CD4-positive, alpha-beta T cell treated with Interleukin-10 for 1 hour (primary cell): ENCODE data around the gene XDH.

Source experiments
- DNase-seq: peaks from one replicate; pipeline ENCODE4 v3.0.0-alpha.2; 2020

The XDH gene

DNA sequence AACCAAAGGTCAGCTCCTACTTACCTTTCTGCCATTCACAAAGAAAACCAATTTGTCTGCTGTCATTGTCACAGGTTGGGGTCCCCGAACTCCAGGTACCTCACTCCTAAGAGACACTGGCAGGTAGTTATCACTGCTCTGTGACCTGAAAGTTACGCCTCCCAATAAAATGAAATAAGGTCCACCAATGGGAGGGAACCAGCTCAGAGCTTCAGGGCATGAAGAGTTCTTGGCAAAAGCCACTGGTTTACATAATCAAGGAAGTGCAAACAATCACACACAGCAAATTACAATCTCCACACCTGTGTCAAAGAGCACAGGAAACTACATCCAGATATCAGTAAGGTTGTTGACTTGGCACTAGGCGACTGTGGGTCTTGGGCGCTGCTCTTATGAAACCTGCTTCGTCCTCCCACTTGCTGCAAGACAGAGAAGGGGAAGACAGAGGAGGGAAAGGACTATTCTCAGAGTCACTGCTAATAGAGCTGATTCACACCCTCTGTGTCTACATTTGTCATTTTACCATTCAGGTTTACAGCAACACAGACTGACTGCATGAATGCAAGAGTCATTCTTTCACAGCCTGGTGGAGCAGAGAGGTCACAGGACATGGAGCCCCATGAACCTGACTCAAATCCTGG is at the start of gene XDH:
TSS of gene XDH (minus strand) at position 142 of the 641 bp plus-strand sequence. CDS start at position 66, 76 bp downstream.
- DNase-seq: no peak

DNA sequence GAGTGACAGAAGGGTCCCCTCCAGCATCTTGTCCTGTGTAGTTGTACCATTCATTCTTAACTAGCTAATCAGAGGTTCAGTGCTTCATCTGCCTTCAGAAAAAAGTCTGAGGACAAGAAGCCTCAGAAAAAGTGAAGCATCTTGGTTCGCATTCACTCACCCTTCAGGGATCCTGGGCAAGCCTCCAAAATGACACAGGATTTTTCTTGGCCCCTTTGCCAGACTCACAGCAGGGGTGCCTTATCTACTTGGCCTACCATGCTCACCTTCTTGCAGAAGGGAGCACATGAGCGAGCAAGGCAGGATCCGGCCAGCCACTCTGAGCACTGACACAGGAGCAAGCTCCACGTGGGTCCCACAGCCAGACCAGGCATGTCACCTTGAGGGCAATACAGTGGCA is 43.1 kb upstream of the XDH start:
- DNase-seq: no peak

DNA sequence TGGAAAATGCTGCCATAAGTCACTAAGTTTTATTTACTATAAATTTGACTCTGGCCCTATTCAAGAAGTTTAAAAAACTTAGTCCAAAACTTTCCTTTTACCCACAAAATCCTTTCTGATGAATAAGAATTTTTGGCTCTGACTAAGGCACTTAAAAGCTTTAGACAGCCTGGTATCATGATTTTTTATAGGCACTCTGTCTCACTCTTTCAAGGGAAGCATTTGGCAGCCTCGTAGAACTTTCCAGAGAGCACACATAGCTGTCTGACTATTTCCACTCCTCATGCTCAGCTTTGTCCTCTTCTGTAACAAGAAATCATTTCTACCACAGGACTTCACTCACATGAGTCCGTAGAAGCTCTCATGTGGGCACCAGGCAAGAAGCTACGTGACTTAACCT is 32.3 kb upstream of the XDH start:
- no peak for DNase-seq

DNA sequence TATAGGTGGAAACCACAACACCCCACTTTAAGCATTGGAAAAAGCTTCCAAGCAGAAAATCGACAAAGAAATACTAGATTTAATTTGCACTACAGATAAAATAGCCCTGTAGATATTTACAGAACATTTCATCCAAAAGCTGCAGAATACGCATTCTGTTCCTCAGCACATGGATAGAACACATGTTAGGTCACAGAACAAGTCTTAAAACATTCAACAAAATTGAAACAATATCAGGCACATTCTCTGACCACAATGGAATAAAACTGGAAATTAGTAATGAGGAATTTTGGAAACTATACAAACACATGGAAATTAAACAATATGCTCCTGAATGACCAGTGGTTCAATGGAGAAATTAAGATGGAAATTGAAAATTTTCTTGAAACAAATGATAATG is 27.8 kb upstream of the XDH start:
- DNase-seq: no peak

DNA sequence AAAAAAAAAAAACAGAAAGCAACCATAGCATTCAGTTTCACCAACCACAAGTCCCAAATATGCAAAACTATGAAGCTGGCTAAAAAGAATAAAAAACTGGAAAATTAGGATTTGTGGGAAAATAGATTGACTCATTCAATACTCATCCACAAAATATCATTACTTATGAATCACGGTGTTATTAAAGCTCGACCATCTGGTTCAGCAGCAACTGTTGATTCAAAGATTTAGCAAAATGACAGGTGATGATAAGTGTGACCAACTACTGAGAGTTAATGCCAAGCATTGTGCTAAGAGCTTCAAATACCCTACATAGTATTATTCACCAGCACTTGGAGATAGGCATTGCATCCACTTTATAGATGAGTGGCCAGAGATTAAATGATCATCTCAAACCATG is 26.2 kb upstream of the XDH start:
- no peak for DNase-seq

DNA sequence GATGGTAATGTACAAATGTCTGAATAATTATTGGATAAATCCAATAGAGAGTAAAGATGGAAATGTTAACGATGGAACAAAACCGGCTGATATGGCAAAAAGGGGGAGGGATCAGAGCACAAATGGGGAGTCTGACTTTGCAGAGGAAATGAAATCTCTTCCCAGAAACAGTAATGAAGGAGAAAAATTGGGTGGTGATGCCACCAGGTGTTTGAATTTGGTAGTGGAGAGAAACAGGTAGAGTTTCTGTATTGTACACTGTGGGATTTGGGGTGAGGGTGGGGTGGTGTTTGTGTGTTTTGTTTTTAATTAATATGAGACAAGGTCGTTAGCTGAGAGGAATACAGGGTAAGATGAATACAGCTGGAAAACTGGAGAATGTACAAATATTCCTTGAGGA is 20.4 kb upstream of the XDH start:
- DNase-seq: no peak

DNA sequence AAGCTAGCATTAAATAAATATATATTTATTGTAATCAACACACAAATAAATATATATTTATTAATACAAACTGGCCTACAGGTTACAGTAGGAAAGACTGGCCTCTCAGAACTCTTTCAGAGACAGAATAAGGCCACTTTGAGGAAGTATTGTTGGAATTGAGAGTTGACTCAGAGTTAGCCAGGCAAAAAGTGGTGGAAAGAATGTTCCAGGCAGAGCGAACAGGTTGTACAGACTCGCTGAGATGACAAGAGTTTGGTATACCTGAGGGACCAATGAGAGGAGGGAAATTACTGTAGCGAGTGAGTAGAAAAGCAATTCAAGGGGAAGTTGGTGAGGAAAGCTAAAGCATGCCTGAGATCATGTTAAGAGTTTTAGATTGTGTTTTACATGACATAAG is 19.0 kb upstream of the XDH start:
- DNase-seq: no peak

DNA sequence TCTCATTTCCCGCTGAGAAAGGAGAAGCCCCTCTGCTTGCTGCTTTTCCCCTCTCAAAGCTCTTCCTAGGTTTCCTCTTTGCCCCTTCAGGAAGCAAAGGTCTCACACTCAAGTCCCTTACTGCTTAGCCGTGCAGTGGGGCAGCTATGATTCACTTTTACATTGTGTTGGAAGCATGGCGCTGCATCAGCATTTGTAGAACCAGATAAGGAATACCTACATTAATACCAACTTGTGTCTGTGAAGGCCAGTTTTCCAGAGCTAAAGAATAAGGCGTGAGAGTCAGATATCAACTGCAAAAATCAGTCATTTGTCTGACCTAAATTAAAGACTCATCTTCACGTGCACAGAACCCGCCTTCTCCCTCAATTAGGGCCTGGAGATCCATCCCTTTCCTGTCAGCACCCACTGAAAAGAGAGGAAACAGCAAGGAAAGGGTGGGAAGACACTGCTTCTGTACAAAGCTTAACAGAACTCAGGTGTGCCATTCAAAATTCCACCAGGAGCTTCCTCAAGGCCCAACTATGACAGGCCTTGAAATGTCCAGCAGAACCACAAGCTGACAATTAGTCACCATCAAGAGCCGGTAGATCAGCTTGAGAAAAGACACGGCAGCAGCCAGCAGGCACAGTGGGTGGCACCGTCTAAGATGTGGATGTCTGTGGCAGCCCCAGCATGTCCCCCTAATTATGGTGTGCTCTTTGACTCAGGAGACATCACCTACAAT is 16.1 kb upstream of the XDH start:
- no peak for DNase-seq

DNA sequence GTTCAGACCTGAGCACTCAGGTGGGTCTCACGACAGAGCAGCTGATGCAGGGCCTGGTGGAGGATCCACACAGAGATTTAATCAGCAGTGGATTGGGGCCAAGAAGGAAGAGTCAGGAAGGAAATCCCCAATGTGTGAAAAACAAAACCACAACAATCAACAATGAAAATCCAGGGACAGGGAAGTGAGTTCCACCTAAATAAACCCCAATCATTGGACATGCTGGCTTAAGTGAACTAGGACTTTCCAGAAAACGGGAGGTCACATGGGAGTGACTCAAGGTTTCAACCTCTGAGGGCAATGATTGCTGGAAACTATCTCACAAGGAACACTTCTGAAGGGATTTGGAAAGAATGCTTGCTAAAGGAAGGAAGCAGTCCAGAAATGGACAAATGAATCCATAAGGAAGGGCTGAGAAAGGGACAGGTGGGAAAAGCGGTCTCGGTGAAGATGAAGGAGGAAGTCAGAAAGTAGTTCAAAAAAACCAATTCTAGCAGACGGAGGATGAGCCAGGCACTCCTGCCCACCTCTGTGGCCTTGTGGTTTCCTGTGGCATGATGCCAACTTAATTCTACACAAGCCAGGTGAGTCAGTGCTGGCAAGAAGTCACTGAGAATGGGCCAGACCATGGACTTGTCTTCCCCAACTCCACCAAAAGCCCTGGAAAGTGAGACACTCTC is 15.4 kb upstream of the XDH start:
- DNase-seq: peak; percentile 59

DNA sequence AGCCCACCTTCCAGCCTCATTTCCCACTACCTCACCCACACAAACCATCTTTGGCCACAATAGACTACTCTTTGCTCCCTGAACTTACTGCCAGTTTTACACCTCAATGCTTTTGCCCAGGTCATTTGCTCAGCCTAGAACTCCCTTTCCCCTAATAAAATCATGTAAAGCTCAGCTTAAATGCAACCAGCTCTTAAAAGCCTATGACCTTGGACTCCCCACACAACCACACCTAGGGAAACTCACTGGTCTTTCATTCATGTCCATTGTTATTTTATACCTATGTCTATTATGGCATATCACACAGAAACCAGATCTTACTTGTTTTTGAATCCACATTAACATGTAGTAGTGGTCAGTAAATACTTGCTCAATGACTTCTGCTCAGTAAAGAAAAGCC is 14.5 kb upstream of the XDH start:
- DNase-seq: no peak

DNA sequence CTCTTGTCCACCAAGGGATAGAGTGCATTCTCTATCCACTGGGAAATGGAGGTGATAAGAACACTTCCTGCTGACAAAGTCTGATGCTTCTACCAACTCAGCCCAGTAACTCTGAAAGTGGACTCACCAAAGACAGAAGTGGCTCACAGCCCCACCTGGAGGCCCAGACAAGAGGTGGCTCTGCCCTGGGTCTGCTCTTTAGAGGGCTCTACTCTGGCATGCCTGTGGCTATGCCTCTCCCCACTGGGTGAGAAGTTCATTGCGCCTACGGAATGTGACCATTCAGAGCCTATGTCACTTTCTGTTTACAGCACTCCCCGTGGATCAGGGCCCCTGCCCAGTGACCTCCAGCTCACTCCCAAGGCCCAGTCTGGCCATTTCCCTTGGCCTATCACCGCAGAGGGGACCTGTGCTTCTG is 13.5 kb upstream of the XDH start:
- no peak for DNase-seq

DNA sequence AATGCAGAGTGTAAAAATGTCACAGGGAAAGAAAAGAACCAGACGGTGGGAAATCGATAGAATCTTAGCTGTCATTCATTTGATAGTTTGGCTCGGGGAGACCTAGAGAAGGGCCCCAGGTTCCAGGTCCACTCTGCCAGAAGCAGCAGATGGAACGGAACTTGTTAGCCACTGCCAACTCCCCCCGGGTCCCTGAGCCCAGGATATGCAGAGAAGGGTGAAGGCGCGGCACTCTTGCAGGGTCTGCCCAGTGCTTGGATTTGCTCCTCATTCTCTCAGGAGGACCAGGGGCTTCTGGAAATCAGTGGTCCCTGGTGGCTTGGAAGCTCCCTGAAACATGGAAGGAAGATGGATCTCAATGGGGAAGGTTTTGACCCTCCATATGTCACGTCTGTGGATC is 11.6 kb upstream of the XDH start:
- DNase-seq: no peak

DNA sequence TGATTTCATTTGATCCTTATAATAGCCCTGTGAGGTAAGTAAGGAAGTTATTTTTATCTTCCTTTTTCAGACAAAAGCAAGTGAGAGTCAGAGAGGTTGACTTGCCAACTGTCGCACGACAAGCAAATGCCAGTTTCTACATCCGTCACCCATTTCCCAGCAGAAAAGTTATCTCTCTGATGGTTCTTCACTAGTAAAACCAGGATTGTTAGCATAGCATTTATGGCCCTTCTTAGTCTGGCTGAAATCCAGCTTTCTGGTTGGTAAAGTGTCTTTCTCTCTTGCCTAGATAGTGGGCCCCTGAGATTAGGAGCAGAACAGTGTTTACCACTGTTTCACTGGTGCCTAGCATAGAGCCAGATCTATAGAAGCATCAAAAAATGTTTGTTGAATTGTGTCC is 7.1 kb upstream of the XDH start:
- no peak for DNase-seq

DNA sequence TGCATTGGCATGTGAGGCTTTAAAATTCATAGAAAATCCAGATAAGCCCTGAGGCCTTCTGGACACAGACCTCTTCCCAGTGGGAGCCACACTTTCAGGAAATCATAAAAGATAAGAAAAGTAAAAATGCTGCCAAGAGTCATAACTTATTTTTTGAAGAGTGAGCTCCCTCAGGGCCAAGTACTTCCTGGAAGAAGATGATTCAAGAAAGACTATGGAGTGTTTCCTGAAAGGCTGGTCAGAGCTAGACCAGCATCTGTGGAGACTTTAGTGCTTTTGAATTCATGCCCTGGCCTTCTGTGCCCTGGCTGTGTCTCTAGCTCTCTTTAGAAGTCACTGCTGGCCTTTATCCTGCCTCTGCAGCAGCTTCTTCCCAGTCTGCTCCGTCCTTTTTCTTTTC is 6.4 kb upstream of the XDH start:
- no peak for DNase-seq

DNA sequence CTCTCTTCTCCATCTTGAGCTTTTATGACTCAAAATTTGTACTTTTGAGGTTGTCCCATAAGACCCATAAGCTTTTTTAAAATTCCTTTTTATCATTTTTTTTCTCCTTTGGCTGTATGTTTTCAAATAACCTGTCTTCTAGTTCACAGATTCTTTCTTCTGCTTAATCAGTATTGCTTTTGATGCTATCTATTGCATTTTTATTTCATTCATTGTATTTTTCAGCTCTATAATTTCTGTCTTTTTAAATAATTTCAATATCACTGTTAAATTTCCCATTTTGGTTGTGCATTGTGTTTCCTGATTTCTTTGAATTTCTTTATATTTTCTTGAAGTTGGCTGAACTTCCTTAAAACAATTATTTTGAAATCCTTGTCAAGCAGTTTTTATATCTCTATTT is 4.8 kb upstream of the XDH start:
- DNase-seq: no peak

DNA sequence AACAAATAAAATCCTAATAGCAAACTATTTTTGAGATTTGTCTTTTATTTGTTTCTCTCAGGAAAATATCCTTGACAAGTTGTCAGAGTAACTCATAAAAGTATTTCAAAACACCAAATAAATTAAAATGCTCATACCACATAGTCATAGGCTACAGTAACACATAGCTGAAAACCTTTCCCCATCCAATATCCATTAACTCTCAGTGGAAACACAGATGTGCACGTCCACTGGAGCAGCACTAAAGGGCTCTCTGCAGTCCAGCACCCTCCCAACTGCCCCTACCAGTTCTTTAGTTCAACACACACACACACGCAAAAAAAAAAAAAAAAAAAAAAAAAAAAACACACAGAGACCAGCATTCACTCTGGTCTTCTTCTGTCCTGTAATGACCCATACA is 879 bp upstream of the XDH start:
- no peak for DNase-seq

DNA sequence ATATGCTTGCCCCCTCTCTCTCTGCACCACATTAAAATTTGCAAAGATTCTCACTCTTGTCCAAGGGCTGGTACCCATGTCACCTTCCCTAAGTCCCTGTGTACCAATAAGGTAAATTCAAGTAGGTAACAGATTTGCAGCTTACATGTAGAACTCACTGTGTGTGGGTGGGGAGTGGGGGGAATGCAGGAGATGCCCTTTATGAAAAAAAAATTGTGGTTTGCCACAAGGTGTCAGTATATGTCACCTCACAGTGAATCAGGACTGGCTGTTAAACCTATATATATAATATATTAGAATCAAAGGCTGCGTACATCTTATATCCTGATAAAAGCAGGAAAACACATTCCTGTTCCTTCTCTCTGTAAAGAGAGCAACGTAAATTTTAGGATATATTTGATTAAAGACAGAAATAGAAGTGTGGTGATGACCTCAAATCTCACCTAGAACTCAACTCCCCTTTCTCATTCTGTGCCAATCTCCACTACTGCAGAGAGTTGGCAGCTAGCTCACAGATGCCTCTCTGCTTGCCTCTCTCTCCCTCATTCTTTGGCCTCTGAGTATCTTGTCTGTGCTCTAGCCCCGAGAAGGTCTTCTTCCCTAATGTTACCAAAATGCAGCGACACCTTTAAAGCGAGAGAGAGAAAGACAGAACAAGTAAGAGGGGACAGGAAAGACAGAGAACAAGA is 536 bp downstream of the XDH start:
- DNase-seq: peak; percentile 25

DNA sequence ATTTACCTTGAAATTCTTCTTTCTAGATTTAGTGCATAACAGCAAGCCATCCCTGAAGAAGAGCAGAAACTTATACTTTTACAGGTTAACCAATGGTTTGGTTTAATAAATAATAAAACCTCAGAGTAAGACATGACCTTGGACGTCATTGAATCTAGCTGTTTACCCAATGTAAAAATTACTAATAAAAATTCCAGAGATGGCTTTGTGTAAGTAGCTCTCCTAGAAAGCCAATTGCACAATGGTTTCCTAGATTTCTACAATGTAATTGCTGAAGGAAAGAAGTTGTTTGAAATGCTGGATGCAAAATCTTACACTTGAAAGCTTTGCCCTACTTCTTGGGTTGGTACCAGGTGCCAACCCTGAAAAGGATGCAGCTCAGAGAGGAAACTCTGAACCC is 1.5 kb downstream of the XDH start:
- no peak for DNase-seq

DNA sequence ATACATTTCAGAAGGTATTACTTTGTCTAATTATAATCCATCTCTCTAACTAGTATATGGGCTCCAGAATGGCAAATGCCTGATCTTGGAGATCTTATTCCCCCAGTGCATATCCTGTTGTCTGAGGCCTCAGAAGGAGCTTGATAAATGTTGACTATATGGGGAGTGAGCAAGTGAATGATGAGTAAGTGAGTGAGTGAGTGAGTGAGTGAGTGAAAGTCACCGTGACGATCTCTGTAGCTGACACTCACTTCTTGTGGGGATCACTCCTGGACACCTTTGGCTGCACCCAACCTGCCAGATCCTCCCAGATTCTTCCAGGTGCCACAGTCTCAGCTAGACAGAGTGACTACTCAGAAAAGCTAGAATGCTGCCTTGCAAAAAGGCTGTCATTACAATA is 2.8 kb downstream of the XDH start:
- no peak for DNase-seq

DNA sequence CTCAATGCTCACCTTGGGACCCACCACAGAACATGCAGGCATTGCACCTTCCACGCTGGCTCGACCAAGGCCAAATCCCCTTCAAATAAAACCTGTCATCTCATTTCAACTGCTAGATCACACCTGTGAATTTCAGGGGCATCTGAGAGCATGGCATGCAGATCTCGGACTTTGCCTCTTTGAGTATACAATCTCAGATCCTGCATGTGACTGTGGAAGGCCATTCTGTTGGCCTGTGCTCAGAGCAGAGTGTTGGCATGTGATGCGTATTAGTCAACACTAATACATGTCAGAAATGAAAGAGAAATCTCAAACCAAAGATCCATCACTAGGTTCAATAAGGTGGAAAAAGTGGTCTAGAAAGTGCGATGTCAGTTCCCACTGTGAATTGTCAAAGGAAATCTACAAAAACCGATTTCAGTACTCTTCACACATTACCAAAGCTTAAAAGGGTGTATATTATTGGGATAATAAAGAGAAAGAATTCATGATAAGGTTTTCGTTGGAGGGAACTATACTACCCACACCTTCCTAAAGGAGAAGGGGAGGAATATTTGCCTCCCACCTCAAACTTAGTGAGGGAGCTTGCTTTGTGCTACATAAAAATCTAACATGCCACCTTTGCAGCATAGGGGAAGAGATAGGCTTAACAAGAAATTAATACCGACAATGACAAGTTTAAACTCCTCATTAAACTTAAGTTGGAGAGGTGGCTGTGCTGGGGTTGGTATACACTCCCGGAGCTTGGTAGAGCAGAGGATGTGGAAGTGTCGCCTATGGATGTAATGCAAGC is 7.8 kb downstream of the XDH start:
- no peak for DNase-seq

DNA sequence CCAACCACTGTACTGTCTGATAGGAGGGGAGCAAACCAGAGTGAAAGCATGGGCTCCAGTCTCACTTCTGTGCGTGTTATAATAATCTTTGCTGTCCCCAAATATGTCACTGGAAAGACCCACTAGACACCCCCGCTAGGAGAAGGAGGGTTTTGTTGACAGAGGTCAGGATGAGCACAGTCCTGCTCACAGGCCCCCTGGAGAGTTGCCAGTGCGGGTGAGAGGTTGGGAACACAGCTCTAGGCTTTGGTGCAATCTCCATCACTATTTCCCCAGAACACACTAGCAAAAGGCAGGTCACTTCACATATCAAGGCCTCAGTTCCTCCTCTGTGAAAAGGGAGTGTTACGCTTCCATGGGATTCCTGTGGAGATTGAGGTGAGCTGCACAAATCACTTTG is 9.7 kb downstream of the XDH start:
- DNase-seq: no peak

DNA sequence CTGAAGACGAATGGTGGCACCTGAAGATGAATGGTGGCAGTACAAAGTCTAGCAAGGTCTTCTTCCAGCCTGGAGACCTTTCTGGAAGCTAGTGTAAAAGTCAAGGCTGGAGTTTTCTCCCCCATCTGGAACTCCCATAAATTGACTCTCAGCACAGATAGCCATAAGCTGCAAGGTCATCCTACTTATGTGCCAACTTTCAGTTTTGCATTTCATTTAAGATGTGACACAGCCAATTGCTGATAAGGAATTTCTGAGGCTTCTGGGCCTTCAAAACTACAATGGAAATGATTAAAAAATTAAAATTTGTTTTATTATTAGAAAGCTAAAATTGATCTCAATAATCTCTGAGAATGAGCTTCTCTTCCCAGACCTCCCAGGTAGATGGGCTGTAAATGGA is 10.2 kb downstream of the XDH start:
- no peak for DNase-seq

DNA sequence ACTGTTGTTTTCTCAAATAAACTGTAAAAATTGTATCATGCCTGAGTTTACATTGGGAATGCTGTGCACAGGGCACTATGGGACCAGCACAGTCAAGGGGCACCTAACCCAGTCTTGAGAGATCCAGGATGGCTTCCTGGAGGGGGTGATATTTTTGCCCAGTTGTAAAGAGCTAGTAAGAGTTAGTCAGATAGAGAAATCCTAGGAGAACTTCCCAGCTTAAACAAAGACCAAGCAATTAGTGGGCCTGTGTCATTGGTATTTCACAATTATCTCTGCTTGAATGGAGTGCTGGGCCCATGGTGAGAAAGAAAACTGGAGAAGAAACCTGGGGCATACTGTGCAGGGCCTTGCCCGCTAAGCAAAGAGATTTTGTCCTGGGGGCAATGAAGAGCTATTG is 12.2 kb downstream of the XDH start:
- no peak for DNase-seq
